ENCODE results near the gene CYBA.

CYBA gene

DNA sequence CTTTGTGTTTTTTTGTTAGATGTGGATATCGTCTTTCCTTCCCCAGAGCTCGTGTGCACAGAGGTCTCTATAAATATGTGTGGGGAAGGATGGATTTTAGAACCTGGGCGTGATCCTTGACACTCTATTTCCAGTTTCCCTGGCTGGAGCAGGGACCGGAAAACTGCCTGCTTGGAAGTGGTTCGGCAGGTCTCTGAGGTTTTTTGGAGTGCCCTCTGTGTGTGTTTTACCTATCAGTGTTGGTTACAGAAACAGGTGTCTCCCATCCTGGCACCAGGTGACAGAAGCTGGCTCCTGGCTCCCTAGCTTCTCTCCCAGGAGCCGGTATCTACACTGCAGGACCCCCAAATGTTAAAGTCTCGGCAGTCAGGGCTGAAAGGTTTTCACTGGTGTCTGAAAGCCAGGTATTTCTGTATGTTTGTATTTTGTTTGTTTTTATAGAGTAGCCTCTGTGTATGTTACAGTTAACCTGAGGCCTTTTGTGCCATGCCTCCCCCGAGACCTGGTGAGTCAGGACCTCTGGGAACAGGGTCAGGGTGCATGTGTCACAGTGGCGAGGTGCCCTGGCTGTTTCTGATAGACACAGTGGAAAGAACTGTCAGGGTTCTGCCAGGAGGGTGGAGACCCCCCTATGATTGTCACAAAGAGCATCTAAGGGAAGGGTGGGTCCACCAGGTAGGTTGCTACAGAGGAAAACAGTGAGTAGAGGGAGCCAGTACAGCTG lies 49.4 kb downstream of the CYBA start:
- in situ Hi-C loops (cut with HindIII; ENCODE audit: low pct_ligation_motif_present, low sequenced_read_pairs), result no loop called here
- Histone ChIP-seq H3K27me3 (replicated peaks) (no peaks in the 10 kb centered on the region), H3K27ac (no peak overlapping the region), H3K36me3 (replicated peaks) (peaks cover 37% of the 10 kb centered on the region), H3K4me3 (ENCODE audit: low read depth, low read length) (no peak overlapping the region)
- no peak for DNase-seq
- TF ChIP-seq, protein P1, sequence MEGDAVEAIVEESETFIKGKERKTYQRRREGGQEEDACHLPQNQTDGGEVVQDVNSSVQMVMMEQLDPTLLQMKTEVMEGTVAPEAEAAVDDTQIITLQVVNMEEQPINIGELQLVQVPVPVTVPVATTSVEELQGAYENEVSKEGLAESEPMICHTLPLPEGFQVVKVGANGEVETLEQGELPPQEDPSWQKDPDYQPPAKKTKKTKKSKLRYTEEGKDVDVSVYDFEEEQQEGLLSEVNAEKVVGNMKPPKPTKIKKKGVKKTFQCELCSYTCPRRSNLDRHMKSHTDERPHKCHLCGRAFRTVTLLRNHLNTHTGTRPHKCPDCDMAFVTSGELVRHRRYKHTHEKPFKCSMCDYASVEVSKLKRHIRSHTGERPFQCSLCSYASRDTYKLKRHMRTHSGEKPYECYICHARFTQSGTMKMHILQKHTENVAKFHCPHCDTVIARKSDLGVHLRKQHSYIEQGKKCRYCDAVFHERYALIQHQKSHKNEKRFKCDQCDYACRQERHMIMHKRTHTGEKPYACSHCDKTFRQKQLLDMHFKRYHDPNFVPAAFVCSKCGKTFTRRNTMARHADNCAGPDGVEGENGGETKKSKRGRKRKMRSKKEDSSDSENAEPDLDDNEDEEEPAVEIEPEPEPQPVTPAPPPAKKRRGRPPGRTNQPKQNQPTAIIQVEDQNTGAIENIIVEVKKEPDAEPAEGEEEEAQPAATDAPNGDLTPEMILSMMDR (IDR thresholded peaks at IDR 0.05; ENCODE audit: low read depth, low read length, missing control alignments), result no peak

DNA sequence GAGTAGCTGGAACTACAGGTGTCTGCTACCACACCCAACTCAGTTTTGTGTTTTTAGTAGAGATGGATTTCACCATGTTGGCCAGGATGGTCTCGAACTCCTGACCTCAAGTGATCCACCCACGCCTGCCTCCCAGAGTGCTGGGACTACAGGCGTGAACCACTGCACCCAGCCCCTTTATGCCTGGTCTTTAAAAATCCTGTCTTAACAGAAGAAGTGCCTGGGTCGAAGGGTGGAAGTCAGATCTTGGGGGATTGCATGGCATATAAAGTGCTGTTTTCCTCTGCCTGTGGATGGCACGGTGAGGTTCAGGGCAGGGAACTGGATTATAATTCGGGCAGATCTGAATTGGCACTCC lies 50.3 kb downstream of the CYBA start:
- Histone ChIP-seq H3K27ac (no peak overlapping the region), H3K27me3 (replicated peaks) (no peaks in the 10 kb centered on the region), H3K4me3 (ENCODE audit: low read depth, low read length) (no peak overlapping the region), H3K36me3 (replicated peaks) (peaks cover 28% of the 10 kb centered on the region)
- TF ChIP-seq, protein P1 (IDR thresholded peaks at IDR 0.05; ENCODE audit: low read depth, low read length, missing control alignments), result no peak
- in situ Hi-C loops (cut with HindIII; ENCODE audit: low pct_ligation_motif_present, low sequenced_read_pairs), result no loop called here
- DNase-seq, result no peak

DNA sequence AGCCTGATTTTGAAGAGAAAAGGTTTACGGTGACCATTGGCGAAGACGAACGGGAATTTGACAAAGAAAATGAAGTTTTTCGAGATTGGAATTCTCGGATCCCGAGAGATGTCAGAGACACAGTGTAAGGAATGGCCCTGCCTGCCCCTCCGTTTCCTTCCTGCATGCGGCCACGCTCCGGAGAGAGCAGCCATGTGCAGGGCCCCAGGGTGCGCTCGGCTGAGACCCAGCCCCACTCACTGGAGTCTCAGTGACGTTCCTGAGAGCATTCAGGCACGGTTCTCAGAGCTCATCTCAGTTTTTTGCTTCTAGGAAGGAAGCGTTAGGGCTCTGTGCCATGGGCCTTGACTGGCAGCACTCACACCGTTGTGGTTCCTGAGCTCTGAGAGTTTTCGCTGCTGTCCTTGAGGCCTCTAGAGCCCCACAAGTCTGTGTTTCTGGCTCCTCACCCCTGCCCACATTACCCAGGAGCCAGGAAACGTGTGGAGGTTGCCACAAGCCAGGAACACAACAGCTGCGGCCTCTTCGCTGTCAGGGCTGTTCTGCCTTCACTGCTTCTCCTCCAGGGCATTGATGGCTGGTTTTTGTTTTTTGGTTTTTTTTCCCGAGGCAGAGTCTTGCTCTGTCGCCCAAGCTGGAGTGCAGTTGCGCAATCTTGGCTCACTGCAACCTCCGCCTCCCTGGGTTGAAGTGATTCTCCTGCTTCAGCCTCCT lies 50.9 kb downstream of the CYBA start:
- no peak for DNase-seq
- Histone ChIP-seq H3K4me3 (ENCODE audit: low read depth, low read length) (no peak overlapping the region), H3K36me3 (replicated peaks) (peaks cover 27% of the 10 kb centered on the region), H3K27ac (no peak overlapping the region), H3K27me3 (replicated peaks) (no peaks in the 10 kb centered on the region)
- in situ Hi-C loops (cut with HindIII; ENCODE audit: low pct_ligation_motif_present, low sequenced_read_pairs), result no loop called here
- TF ChIP-seq, protein P1 (IDR thresholded peaks at IDR 0.05; ENCODE audit: low read depth, low read length, missing control alignments), result no peak

DNA sequence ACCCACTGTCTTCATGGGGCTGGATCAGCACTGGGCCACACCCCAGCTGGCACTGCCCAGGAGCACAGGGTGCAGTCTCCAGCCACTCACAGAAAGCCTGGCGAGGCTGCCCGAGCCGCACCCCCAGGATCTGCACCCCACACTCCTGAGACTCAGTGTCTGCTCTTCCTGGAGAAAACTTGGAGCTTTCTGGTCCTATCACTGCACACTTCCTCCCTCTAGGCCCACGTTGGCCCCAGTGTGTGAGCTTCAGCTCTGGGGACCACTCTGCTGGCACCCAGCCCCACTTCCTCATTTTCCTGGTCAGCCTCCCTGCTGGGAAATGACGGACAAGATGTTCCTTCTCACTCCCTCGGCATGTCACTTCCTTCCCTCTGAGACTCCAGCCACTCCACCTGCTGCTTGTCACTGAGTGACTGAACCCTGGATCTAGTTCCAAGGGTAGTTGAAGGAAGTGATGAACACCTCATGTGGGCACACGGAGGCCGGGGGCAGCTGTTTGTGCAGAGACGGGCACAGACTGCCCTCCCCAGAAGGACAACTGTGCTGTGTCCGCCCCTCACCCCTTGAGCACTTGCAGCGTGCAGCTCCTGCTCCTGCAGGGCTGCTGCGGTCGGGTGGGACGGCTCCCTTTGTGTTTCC lies 51.6 kb downstream of the CYBA start:
- in situ Hi-C loops (cut with HindIII; ENCODE audit: low pct_ligation_motif_present, low sequenced_read_pairs), result no loop called here
- Histone ChIP-seq H3K36me3 (replicated peaks) (peaks cover 27% of the 10 kb centered on the region), H3K4me3 (ENCODE audit: low read depth, low read length) (no peak overlapping the region), H3K27ac (no peak overlapping the region), H3K27me3 (replicated peaks) (no peaks in the 10 kb centered on the region)
- DNase-seq, result no peak
- TF ChIP-seq, protein P1 (IDR thresholded peaks at IDR 0.05; ENCODE audit: low read depth, low read length, missing control alignments), result no peak

DNA sequence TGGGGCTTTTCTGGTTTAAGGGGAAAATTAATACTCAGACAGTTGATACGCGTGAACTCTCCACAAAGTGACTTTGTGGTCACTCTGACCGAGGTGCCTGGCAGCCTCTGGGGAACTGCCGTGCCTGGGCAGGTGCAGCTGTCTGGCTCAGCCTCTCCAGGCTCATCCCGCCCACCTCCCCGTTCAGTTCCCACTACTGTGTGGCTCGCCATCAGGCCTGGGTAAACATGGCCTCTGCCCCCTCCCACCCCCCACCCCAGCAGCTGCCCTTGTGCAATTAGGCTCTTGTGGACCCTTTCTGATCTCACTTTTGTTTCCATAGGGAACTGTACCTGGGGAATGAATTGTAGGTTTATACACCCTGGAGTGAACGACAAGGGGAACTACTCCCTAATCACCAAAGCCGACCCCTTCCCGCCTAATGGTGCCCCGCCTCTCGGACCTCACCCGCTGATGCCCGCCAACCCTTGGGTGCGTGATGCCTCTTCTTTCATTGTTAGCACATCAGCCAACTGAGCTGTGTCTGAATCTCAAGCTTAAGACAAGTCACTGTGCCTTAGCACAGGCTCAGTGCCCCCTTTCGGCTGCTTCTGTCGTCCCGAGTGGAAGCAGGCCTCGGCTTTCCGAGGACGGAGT lies 52.9 kb downstream of the CYBA start:
- H3K36me3 ChIP-seq (replicated peaks), result peaks cover 33% of the 10 kb centered on the region
- no peak overlapping the region for H3K27ac ChIP-seq
- in situ Hi-C loops (cut with HindIII; ENCODE audit: low pct_ligation_motif_present, low sequenced_read_pairs), result no loop called here

More for the DNA sequence above, 52.9 kb downstream of the CYBA start:
- TF ChIP-seq, protein P1 (IDR thresholded peaks at IDR 0.05; ENCODE audit: low read depth, low read length, missing control alignments), result no peak
- H3K27me3 ChIP-seq (replicated peaks), result no peaks in the 10 kb centered on the region
- H3K4me3 ChIP-seq (ENCODE audit: low read depth, low read length), result no peak overlapping the region
- DNase-seq, result no peak

All from brain microvascular endothelial cell (primary cell).